H1 (cell line): ENCODE data around the gene CLEC7A.

ENCODE experiments used
- ATF3 ChIP-seq: IDR thresholded peaks from 2 replicates; pipeline ENCODE4 v1.6.1; 2011; ENCODE audit warnings: low read depth, mild to moderate bottlenecking, low read length; ENCODE audit not compliant: insufficient read depth
- CBX5 ChIP-seq: fragments of 300-800, 300-1000 bp; sonication (generic); IDR thresholded peaks from 2 replicates; pipeline ENCODE4 v1.7.1; 2016; ENCODE audit warnings: antibody characterized with exemption, low read length, low read depth
- EZH2 ChIP-seq: fragments of 200-600 bp; sonication (generic); IDR thresholded peaks from 2 replicates; pipeline ENCODE4 v1.7.1; 2012; ENCODE audit warnings: low read depth, mild to moderate bottlenecking, moderate library complexity, low read length, inconsistent platforms; ENCODE audit not compliant: severe bottlenecking
- PHF8 ChIP-seq: fragments of 200-600 bp; sonication (generic); conservative IDR thresholded peaks from 2 replicates; pipeline ENCODE4 v1.7.1; 2012; ENCODE audit warnings: low read depth, mild to moderate bottlenecking, inconsistent platforms, low read length, moderate library complexity
- POLR2A ChIP-seq, 2 experiments: IDR thresholded peaks; 1 replicate in 1 of 2; 2 replicates in 1 of 2; pipeline ENCODE4 v1.6.1; 2011; ENCODE audit warnings: low read depth in 2 of 2, low read length in 2 of 2, mild to moderate bottlenecking in 2 of 2; ENCODE audit errors: control extremely low read depth in 1 of 2
- POLR2AphosphoS5 ChIP-seq: IDR thresholded peaks from 2 replicates; pipeline ENCODE4 v1.6.1; 2011; ENCODE audit warnings: low read depth, low read length
- RFX5 ChIP-seq: IDR thresholded peaks from 2 replicates; pipeline ENCODE4 v1.6.1; 2011; ENCODE audit warnings: low read depth, low read length, improper control_type of control experiment, borderline replicate concordance
- SIN3A ChIP-seq, 2 experiments: IDR thresholded peaks in 1 of 2; conservative IDR thresholded peaks in 1 of 2; 2 replicates each; pipeline ENCODE4 v1.6.1; 2011 to 2012; ENCODE audit warnings: low read length in 2 of 2, improper control_type of control experiment in 1 of 2, low read depth in 1 of 2, mild to moderate bottlenecking in 1 of 2
- TEAD4 ChIP-seq: IDR thresholded peaks from 2 replicates; pipeline ENCODE4 v1.6.1; 2012; ENCODE audit warnings: low read depth, low read length, inconsistent platforms, mixed read lengths
- TF ChIP-seq, protein P1 (sequence below), 3 experiments: IDR thresholded peaks; 1 replicate in 2 of 3; 2 replicates in 1 of 3; pipeline versions ENCODE4 v1.5.1 to v1.6.1; 2011; ENCODE audit warnings: low read length in 3 of 3, mild to moderate bottlenecking in 3 of 3, inconsistent platforms in 2 of 3, low read depth in 1 of 3, moderate library complexity in 1 of 3; ENCODE audit not compliant: insufficient read depth in 1 of 3; ENCODE audit errors: control extremely low read depth in 1 of 3

- TF ChIP-seq RFX5 (no peak), POLR2A (IDR thresholded peaks at IDR 0.05; ENCODE audit: control extremely low read depth in 1 of 2, low read depth in 2 of 2, low read length in 2 of 2) (no peak), POLR2AphosphoS5 (no peak), PHF8 (no peak), TEAD4 (no peak), ATF3 (no peak), EZH2 (no peak), SIN3A (conservative IDR thresholded peaks at IDR 0.05 in 1 of 2, IDR thresholded peaks at IDR 0.05 in 1 of 2; ENCODE audit: low read depth in 1 of 2, low read length in 2 of 2) (no peak), CBX5 (no peak)
- TF ChIP-seq, protein P1, sequence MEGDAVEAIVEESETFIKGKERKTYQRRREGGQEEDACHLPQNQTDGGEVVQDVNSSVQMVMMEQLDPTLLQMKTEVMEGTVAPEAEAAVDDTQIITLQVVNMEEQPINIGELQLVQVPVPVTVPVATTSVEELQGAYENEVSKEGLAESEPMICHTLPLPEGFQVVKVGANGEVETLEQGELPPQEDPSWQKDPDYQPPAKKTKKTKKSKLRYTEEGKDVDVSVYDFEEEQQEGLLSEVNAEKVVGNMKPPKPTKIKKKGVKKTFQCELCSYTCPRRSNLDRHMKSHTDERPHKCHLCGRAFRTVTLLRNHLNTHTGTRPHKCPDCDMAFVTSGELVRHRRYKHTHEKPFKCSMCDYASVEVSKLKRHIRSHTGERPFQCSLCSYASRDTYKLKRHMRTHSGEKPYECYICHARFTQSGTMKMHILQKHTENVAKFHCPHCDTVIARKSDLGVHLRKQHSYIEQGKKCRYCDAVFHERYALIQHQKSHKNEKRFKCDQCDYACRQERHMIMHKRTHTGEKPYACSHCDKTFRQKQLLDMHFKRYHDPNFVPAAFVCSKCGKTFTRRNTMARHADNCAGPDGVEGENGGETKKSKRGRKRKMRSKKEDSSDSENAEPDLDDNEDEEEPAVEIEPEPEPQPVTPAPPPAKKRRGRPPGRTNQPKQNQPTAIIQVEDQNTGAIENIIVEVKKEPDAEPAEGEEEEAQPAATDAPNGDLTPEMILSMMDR (IDR thresholded peaks at IDR 0.05; ENCODE audit: control extremely low read depth in 1 of 3, insufficient read depth in 1 of 3, low read depth in 1 of 3, low read length in 3 of 3), result no peak
Measured at GRCh38 chr12:10082117-10082874, 47.7 kb downstream of the CLEC7A start.
